ENCODE data around the gene PCSK6. TPM values are rescaled to one million over a fixed set of nuclear protein-coding genes. Genes with fewer than 3 reads are reported as not detected.

The PCSK6 gene
- total RNA-seq, 2 experiments from 2014 or later: 0.25 to 0.64 TPM

- Mint-ChIP-seq H3K27ac (no peak overlapping the region), H3K27me3 (ENCODE audit: low read depth) (no peaks in the 10 kb centered on the region), H3K9me3 (no peaks in the 10 kb centered on the region), H3K4me3 (peak overlapping the region; percentile 74), H3K36me3 (ENCODE audit: low read depth) (peaks cover 27% of the 10 kb centered on the region), H3K4me1 (ENCODE audit: low read depth) (peaks cover 21% of the 10 kb centered on the region)
- no peak for DNase-seq
- intact Hi-C loops (cut with micrococcal nuclease): loop anchor here (1.0 to 5.0 kb wide), 3 partner anchors 17 to 374 kb away; partner anchors contain the start of genes SNRPA1 and TM2D3
- CTCF ChIA-PET: interaction anchor here (0.7 to 0.8 kb wide), 2 partner anchors 10 to 11 kb away, joined by 3 to 4 read pairs; no protein-coding TSS in a partner anchor
Observed at GRCh38 chr15:101277943-101278564, 211.5 kb downstream of the PCSK6 start.

- peaks cover 21% of the 10 kb centered on the region for H3K4me1 Mint-ChIP-seq (ENCODE audit: low read depth)
- intact Hi-C loops (cut with micrococcal nuclease): loop anchor here (1.0 to 5.0 kb wide), 3 partner anchors 18 to 375 kb away; partner anchors contain the start of genes SNRPA1 and TM2D3
- H3K9me3 Mint-ChIP-seq: no peaks in the 10 kb centered on the region
- no peaks in the 10 kb centered on the region for H3K27me3 Mint-ChIP-seq (ENCODE audit: low read depth)
- DNase-seq: peak; percentile 85
- peak within 1 kb of the TSS; percentile 54 for H3K27ac Mint-ChIP-seq
- H3K36me3 Mint-ChIP-seq (ENCODE audit: low read depth): peaks cover 25% of the 10 kb centered on the region
- H3K4me3 Mint-ChIP-seq: peak within 1 kb of the TSS; percentile 90
- CTCF ChIA-PET: no interaction called here
Observed at GRCh38 chr15:101277038-101277822, 212.3 kb downstream of the PCSK6 start, which contains the start of gene SELENOS. Gene SELENOS, minus strand, starts transcription at chr15:101277485. Its CDS starts 68 bp downstream, at chr15:101277417.

GRCh38 chr15:101276501-101277037 is 212.9 kb downstream of the PCSK6 start:
- H3K36me3 Mint-ChIP-seq (ENCODE audit: low read depth): peaks cover 24% of the 10 kb centered on the region
- H3K9me3 Mint-ChIP-seq: no peaks in the 10 kb centered on the region
- intact Hi-C loops (cut with micrococcal nuclease): loop anchor here (1.0 to 5.0 kb wide), 3 partner anchors 19 to 376 kb away; partner anchors contain the start of genes SNRPA1 and TM2D3
- H3K27ac Mint-ChIP-seq: peak overlapping the region; percentile 54
- no peak for DNase-seq
- H3K27me3 Mint-ChIP-seq (ENCODE audit: low read depth): no peaks in the 10 kb centered on the region
- H3K4me1 Mint-ChIP-seq (ENCODE audit: low read depth): peaks cover 21% of the 10 kb centered on the region
- H3K4me3 Mint-ChIP-seq: peak overlapping the region; percentile 90
- CTCF ChIA-PET: interaction anchor here (0.7 to 1.1 kb wide), 4 partner anchors 9 to 383 kb away, joined by 3 read pairs; no protein-coding TSS in a partner anchor

DNA sequence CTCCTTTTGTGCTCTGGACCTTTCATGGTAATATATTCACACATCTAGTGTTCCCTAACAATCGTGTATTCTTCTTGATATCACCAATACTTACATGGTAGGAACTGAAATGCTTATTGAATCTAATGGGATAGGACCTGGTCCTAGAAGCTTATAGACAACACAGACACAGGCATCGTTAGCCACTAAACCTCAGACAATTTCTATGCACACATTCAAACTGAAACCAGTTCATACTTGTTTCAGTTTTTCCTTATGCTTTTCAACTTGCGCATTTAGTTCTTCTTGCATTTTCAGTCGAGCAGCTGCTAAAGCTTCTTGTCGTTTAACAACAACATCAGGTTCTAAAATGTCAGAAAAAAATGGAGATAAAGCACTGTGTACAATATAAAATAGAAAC is 214.5 kb downstream of the PCSK6 start:
- H3K4me3 Mint-ChIP-seq: no peak overlapping the region
- H3K27me3 Mint-ChIP-seq (ENCODE audit: low read depth): no peaks in the 10 kb centered on the region
- CTCF ChIA-PET: interaction anchor here (0.8 to 1.3 kb wide), 5 partner anchors 15 to 254 kb away, joined by 3 to 4 read pairs (median 3); no protein-coding TSS in a partner anchor
- intact Hi-C loops (cut with micrococcal nuclease): loop anchor here (5.0 kb wide), 2 partner anchors 258 to 377 kb away; partner anchors contain the start of gene TM2D3
- H3K4me1 Mint-ChIP-seq (ENCODE audit: low read depth): peaks cover 21% of the 10 kb centered on the region
- no peak for DNase-seq
- H3K36me3 Mint-ChIP-seq (ENCODE audit: low read depth): peaks cover 24% of the 10 kb centered on the region
- H3K27ac Mint-ChIP-seq: peak overlapping the region; percentile 34
- H3K9me3 Mint-ChIP-seq: no peaks in the 10 kb centered on the region

GRCh38 chr15:101273534-101273933 is 216.0 kb downstream of the PCSK6 start:
- H3K9me3 Mint-ChIP-seq: no peaks in the 10 kb centered on the region
- CTCF ChIA-PET: interaction anchor here (0.6 to 1.4 kb wide), 6 partner anchors 15 to 265 kb away, joined by 3 to 5 read pairs (median 3); no protein-coding TSS in a partner anchor
- H3K36me3 Mint-ChIP-seq (ENCODE audit: low read depth): peaks cover 27% of the 10 kb centered on the region
- peaks cover 21% of the 10 kb centered on the region for H3K4me1 Mint-ChIP-seq (ENCODE audit: low read depth)
- intact Hi-C loops (cut with micrococcal nuclease): no loop called here
- no peak overlapping the region for H3K27ac Mint-ChIP-seq
- H3K27me3 Mint-ChIP-seq (ENCODE audit: low read depth): no peaks in the 10 kb centered on the region
- no peak for DNase-seq
- H3K4me3 Mint-ChIP-seq: no peak overlapping the region

DNA sequence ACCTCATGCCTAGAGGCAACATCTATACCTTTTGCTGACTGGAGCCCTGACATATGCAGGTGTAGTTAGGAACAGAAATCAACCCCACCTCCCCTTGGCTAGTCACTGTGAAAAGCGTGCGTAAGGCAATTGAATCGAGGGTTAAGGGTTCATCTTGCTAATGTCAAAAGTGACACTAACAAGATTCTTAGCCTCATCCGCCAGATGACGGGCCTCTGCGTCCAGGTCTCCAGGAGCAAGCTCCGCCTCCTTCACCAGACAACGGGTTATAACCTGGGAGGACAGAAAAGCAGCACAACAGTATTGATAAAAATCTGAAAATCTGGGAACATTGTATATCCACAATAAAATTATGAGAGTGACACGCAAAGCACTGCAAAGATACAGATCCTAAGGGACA is 216.9 kb downstream of the PCSK6 start:
- no peak overlapping the region for H3K4me3 Mint-ChIP-seq
- no peak for DNase-seq
- no peaks in the 10 kb centered on the region for H3K27me3 Mint-ChIP-seq (ENCODE audit: low read depth)
- H3K4me1 Mint-ChIP-seq (ENCODE audit: low read depth): peaks cover 15% of the 10 kb centered on the region
- CTCF ChIA-PET: interaction anchor here (0.8 to 1.2 kb wide), 2 partner anchors 178 to 264 kb away, joined by 3 to 4 read pairs; no protein-coding TSS in a partner anchor
- no peaks in the 10 kb centered on the region for H3K9me3 Mint-ChIP-seq
- intact Hi-C loops (cut with micrococcal nuclease): no loop called here
- H3K36me3 Mint-ChIP-seq (ENCODE audit: low read depth): peaks cover 27% of the 10 kb centered on the region
- no peak overlapping the region for H3K27ac Mint-ChIP-seq

GRCh38 chr15:101269479-101270223 is 219.9 kb downstream of the PCSK6 start:
- CTCF ChIA-PET: interaction anchor here (1.0 to 1.1 kb wide), 2 partner anchors 254 to 261 kb away, joined by 4 to 5 read pairs; no protein-coding TSS in a partner anchor
- DNase-seq: no peak
- peaks cover under 1% of the 10 kb centered on the region for H3K4me1 Mint-ChIP-seq (ENCODE audit: low read depth)
- peaks cover 23% of the 10 kb centered on the region for H3K36me3 Mint-ChIP-seq (ENCODE audit: low read depth)
- intact Hi-C loops (cut with micrococcal nuclease): no loop called here
- no peak overlapping the region for H3K27ac Mint-ChIP-seq
- no peak overlapping the region for H3K4me3 Mint-ChIP-seq
- no peaks in the 10 kb centered on the region for H3K9me3 Mint-ChIP-seq
- H3K27me3 Mint-ChIP-seq (ENCODE audit: low read depth): no peaks in the 10 kb centered on the region

DNA sequence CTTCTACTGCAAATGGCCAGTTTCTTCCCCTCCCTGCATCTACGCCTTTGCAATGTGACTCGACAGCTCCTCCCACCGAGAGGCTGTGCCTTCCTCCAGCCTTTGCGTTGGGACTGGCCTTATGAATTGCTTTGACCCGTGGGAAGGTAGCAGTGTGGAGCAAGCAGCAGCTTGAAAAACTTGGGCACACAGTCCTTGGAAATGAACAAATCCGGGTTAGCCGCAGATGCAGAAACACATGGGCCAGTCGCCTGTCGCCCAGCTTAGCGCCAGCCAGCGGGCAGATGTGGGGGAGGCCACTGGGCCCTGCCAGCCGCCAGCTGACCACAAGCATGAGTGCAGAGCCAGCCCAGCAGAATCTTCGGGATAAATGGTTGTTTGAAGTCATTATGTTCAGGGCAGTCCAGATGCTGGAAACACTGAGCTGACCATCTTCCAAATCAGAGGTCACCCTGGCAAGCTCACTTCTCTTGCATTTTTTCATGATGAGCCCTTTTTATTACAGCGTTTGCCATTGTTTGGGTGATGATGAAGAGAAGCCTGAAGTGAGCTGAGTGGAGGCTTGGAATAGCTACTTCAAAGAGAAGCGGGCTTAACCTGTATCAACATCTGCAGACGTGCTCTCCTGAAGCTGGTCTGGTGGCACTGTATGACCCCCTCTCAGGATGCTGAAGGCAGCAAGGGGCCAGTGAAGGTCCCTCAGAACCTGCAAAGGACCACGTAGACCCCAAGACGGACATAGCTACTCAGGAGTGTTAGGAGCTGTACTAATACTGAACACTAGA is 222.0 kb downstream of the PCSK6 start:
- intact Hi-C loops (cut with micrococcal nuclease): no loop called here
- H3K4me1 Mint-ChIP-seq (ENCODE audit: low read depth): peaks cover 2% of the 10 kb centered on the region
- H3K36me3 Mint-ChIP-seq (ENCODE audit: low read depth): peaks cover 10% of the 10 kb centered on the region
- no peak overlapping the region for H3K27ac Mint-ChIP-seq
- no peaks in the 10 kb centered on the region for H3K27me3 Mint-ChIP-seq (ENCODE audit: low read depth)
- no peak overlapping the region for H3K4me3 Mint-ChIP-seq
- H3K9me3 Mint-ChIP-seq: no peaks in the 10 kb centered on the region
- CTCF ChIA-PET: interaction anchor here (0.6 to 2.1 kb wide), 8 partner anchors 8 to 387 kb away, joined by 3 to 10 read pairs (median 3); no protein-coding TSS in a partner anchor
- no peak for DNase-seq

- intact Hi-C loops (cut with micrococcal nuclease): no loop called here
- H3K9me3 Mint-ChIP-seq: no peaks in the 10 kb centered on the region
- CTCF ChIA-PET: interaction anchor here (0.6 to 2.1 kb wide), 3 partner anchors 9 to 258 kb away, joined by 3 to 10 read pairs (median 9); no protein-coding TSS in a partner anchor
- H3K27ac Mint-ChIP-seq: no peak overlapping the region
- peaks cover 9% of the 10 kb centered on the region for H3K36me3 Mint-ChIP-seq (ENCODE audit: low read depth)
- no peak for DNase-seq
- peaks cover 2% of the 10 kb centered on the region for H3K4me1 Mint-ChIP-seq (ENCODE audit: low read depth)
- no peak overlapping the region for H3K4me3 Mint-ChIP-seq
- no peaks in the 10 kb centered on the region for H3K27me3 Mint-ChIP-seq (ENCODE audit: low read depth)
Observed at GRCh38 chr15:101266787-101267186, 222.7 kb downstream of the PCSK6 start.

DNA sequence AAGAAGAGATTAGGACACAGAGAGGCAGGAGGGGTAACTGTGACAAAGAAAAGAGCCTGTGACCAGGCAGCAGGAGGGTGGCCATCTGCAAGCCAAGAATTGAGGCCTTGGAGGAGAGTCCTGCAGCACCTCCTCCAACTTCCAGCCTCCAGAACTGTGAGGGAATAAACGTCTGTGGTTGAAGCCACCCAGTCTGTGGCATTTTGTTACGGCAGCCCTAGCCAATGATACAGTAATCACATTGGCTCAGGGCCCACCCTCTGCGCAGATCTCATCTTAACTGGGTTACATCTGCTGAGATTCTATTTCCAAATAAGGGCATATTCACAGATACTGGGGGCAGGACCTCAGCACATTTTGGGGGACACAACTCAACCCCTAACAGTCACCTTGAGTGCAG is 223.5 kb downstream of the PCSK6 start:
- Mint-ChIP-seq H3K9me3 (no peaks in the 10 kb centered on the region), H3K4me1 (ENCODE audit: low read depth) (peaks cover 2% of the 10 kb centered on the region), H3K27ac (no peak overlapping the region), H3K36me3 (ENCODE audit: low read depth) (peaks cover 4% of the 10 kb centered on the region), H3K4me3 (no peak overlapping the region), H3K27me3 (ENCODE audit: low read depth) (no peaks in the 10 kb centered on the region)
- no peak for DNase-seq
- intact Hi-C loops (cut with micrococcal nuclease): no loop called here
- CTCF ChIA-PET: no interaction called here

All from activated naive CD4-positive, alpha-beta T cell treated with anti-CD3 and anti-CD28 coated beads for 36 hours (primary cell).